Neural cell (in vitro differentiated cells): ENCODE data around the gene SLC17A7. TPM values are rescaled to one million over a fixed set of nuclear protein-coding genes. Genes with fewer than 3 reads are reported as not detected.

Source experiments
- H2AFZ ChIP-seq: fragments of 200-600, 300-800 bp; sonication (generic), shearing (Covaris generic); 2 replicates; pipeline ENCODE4 v1.6.0; 2014; ENCODE audit warnings: low read depth, mild to moderate bottlenecking, antibody characterized with exemption, low read length, moderate library complexity
- H3F3A ChIP-seq: fragments of 200-600 bp; shearing (Covaris generic); 2 replicates; pipeline ENCODE4 v1.6.1; 2016; ENCODE audit warnings: mild to moderate bottlenecking, moderate library complexity, mixed read lengths, antibody characterized with exemption, low read length; ENCODE audit not compliant: insufficient read depth, poor library complexity, severe bottlenecking
- H3K27ac ChIP-seq: fragments of 200-600, 300-800 bp; sonication (generic), shearing (Covaris generic); 2 replicates; pipeline ENCODE4 v1.5.1; 2014; ENCODE audit warnings: mild to moderate bottlenecking, low read length, moderate library complexity
- H3K27me3 ChIP-seq: fragments of 300-800, 200-600 bp; sonication (generic), shearing (Covaris generic); 2 replicates; pipeline ENCODE4 v1.6.0; 2014; ENCODE audit warnings: mild to moderate bottlenecking, low read depth, low read length, moderate library complexity; ENCODE audit not compliant: insufficient read depth
- H3K36me3 ChIP-seq: fragments of 300-800, 200-600 bp; sonication (generic), shearing (Covaris generic); 2 replicates; pipeline ENCODE4 v1.5.1; 2014; ENCODE audit warnings: mild to moderate bottlenecking, antibody characterized with exemption, low read length, moderate library complexity; ENCODE audit not compliant: insufficient read depth
- H3K4me2 ChIP-seq: fragments of 300-800, 200-600 bp; sonication (generic), shearing (Covaris generic); 2 replicates; pipeline ENCODE4 v1.6.0; 2014; ENCODE audit warnings: mild to moderate bottlenecking, low read length
- H3K4me3 ChIP-seq: fragments of 300-800, 200-600 bp; sonication (generic), shearing (Covaris generic); 2 replicates; pipeline ENCODE4 v1.5.1; 2014; ENCODE audit warnings: mild to moderate bottlenecking, low read length, moderate library complexity
- H3K79me2 ChIP-seq: fragments of 200-600 bp; shearing (Covaris generic); replicated peaks from 2 replicates; pipeline ENCODE4 v1.6.0; 2014; ENCODE audit warnings: mild to moderate bottlenecking, low read length, moderate library complexity; ENCODE audit not compliant: insufficient read depth
- H3K9ac ChIP-seq: fragments of 300-800, 200-600 bp; sonication (generic), shearing (Covaris generic); 2 replicates; pipeline ENCODE4 v1.6.1; 2016; ENCODE audit warnings: mild to moderate bottlenecking, low read length, mixed read lengths
- H3K9me2 ChIP-seq: fragments of 200-600 bp; shearing (Covaris generic); 2 replicates; pipeline ENCODE4 v1.6.1; 2016; ENCODE audit warnings: mild to moderate bottlenecking, low read length, mixed read lengths; ENCODE audit not compliant: insufficient read depth
- H3K9me3 ChIP-seq: fragments of 200-600, 300-800 bp; sonication (generic), shearing (Covaris generic); 2 replicates; pipeline ENCODE4 v1.6.1; 2016; ENCODE audit warnings: mild to moderate bottlenecking, mixed run types, low read length, moderate library complexity, mixed read lengths
- H4K20me1 ChIP-seq: fragments of 200-600 bp; shearing (Covaris generic); 2 replicates; pipeline ENCODE4 v1.6.1; 2016; ENCODE audit warnings: mild to moderate bottlenecking, mixed run types; ENCODE audit not compliant: insufficient read depth
- CTCF ChIP-seq: fragments of 450-650 bp; IDR thresholded peaks from 2 replicates; pipeline ENCODE4 v1.5.1; 2014; ENCODE audit warnings: antibody characterized with exemption, mild to moderate bottlenecking, moderate library complexity; ENCODE audit not compliant: poor library complexity, severe bottlenecking
- EP300 ChIP-seq: fragments of 450-650 bp; conservative IDR thresholded peaks from 2 replicates; pipeline ENCODE4 v1.6.1; 2014; ENCODE audit warnings: antibody characterized with exemption, mild to moderate bottlenecking, moderate library complexity; ENCODE audit not compliant: poor library complexity, severe bottlenecking
- EZH2 ChIP-seq: fragments of 200-600, 300-800 bp; shearing (Covaris generic), sonication (generic); IDR thresholded peaks from 2 replicates; pipeline ENCODE4 v1.6.1; 2014; ENCODE audit warnings: antibody characterized with exemption, low read length, borderline replicate concordance, mild to moderate bottlenecking; ENCODE audit not compliant: insufficient read depth, poor library complexity, severe bottlenecking
- MXI1 ChIP-seq: fragments of 450-650 bp; conservative IDR thresholded peaks from 2 replicates; pipeline ENCODE4 v1.6.1; 2014; ENCODE audit warnings: antibody characterized with exemption, mild to moderate bottlenecking; ENCODE audit not compliant: poor library complexity, severe bottlenecking
- POLR2AphosphoS5 ChIP-seq: IDR thresholded peaks from 2 replicates; pipeline ENCODE4 v1.6.1; 2012
- RAD21 ChIP-seq: fragments of 450-650 bp; conservative IDR thresholded peaks from 2 replicates; pipeline ENCODE4 v1.6.1; 2014; ENCODE audit warnings: antibody characterized with exemption, mild to moderate bottlenecking, moderate library complexity
- REST ChIP-seq: IDR thresholded peaks from 2 replicates; pipeline ENCODE4 v1.6.1; 2012; ENCODE audit warnings: borderline replicate concordance
- SMC3 ChIP-seq: fragments of 450-650 bp; conservative IDR thresholded peaks from 2 replicates; pipeline ENCODE4 v1.6.1; 2014; ENCODE audit warnings: antibody characterized with exemption, mild to moderate bottlenecking, moderate library complexity; ENCODE audit not compliant: poor library complexity
- TAF1 ChIP-seq: IDR thresholded peaks from 2 replicates; pipeline ENCODE4 v1.6.1; 2012; ENCODE audit warnings: low read depth
- polyA plus RNA-seq: library from polyadenylated mRNA; depleted of rRNA; stranded (reverse); fragments of >200 nt; gene quantifications from 2 replicates; pipeline ENCODE4 v1.2.3, GENCODE V29; 2014

SLC17A7 gene
- polyA plus RNA-seq, 1 donor from 2014 or later, result 0.07 TPM

GRCh38 chr19:49434907-49435583, 6.3 kb downstream of the SLC17A7 start:
- H3F3A ChIP-seq, result no peaks in the 10 kb centered on the region
- H3K27me3 ChIP-seq, result peaks cover 63% of the 10 kb centered on the region
- no peak overlapping the region for H3K4me3 ChIP-seq
- no peak overlapping the region for H3K9ac ChIP-seq
- H4K20me1 ChIP-seq, result no peaks in the 10 kb centered on the region
- no peaks in the 10 kb centered on the region for H3K9me2 ChIP-seq
- no peak for TF ChIP-seq SMC3
- no peak for TF ChIP-seq POLR2AphosphoS5
- peaks cover 8% of the 10 kb centered on the region for H3K9me3 ChIP-seq
- no peak overlapping the region for H2AFZ ChIP-seq
- no peak overlapping the region for H3K4me2 ChIP-seq
- H3K27ac ChIP-seq, result no peak overlapping the region
- no peaks in the 10 kb centered on the region for H3K36me3 ChIP-seq
- no peaks in the 10 kb centered on the region for H3K79me2 ChIP-seq

GRCh38 chr19:49433240-49433901, 8.0 kb downstream of the SLC17A7 start:
- H3K4me3 ChIP-seq, result no peak overlapping the region
- H3K79me2 ChIP-seq, result no peaks in the 10 kb centered on the region
- TF ChIP-seq RAD21 (no peak), EP300 (no peak)
- H3K4me2 ChIP-seq, result no peak overlapping the region
- H3F3A ChIP-seq, result no peaks in the 10 kb centered on the region
- H3K27me3 ChIP-seq, result peaks cover 51% of the 10 kb centered on the region
- no peaks in the 10 kb centered on the region for H4K20me1 ChIP-seq
- H2AFZ ChIP-seq, result no peak overlapping the region
- H3K9ac ChIP-seq, result no peak overlapping the region
- no peak overlapping the region for H3K27ac ChIP-seq
- H3K36me3 ChIP-seq, result no peaks in the 10 kb centered on the region
- H3K9me2 ChIP-seq, result no peaks in the 10 kb centered on the region
- peaks cover 8% of the 10 kb centered on the region for H3K9me3 ChIP-seq

GRCh38 chr19:49432141-49433073, 8.9 kb downstream of the SLC17A7 start:
- Histone ChIP-seq H3K27me3 (peaks cover 49% of the 10 kb centered on the region), H3K4me3 (no peak overlapping the region), H3K27ac (no peak overlapping the region)

More at GRCh38 chr19:49432141-49433073, 8.9 kb downstream of the SLC17A7 start:
- TF ChIP-seq POLR2AphosphoS5, result no peak
- TF ChIP-seq EZH2, result no peak
- no peak for TF ChIP-seq REST
- TF ChIP-seq SMC3, result no peak
- TF ChIP-seq EP300, result no peak
- TF ChIP-seq MXI1, result no peak
- TF ChIP-seq CTCF, result no peak
- TF ChIP-seq TAF1, result no peak
- no peak for TF ChIP-seq RAD21
- Histone ChIP-seq H3F3A (no peaks in the 10 kb centered on the region), H3K9me2 (no peaks in the 10 kb centered on the region), H3K36me3 (no peaks in the 10 kb centered on the region), H3K4me2 (no peak overlapping the region), H3K9ac (no peak overlapping the region), H3K9me3 (peaks cover 8% of the 10 kb centered on the region), H2AFZ (no peak overlapping the region), H4K20me1 (no peaks in the 10 kb centered on the region), H3K79me2 (no peaks in the 10 kb centered on the region)
